Stimulated activated CD4-positive, alpha-beta T cell treated with anti-CD3 and anti-CD28 coated beads, Interleukin-12 subunit alpha, Interleukin-12 subunit beta, amount 100 ng/mL, for 4 hours (primary cell): ENCODE data around the gene ALPG.
"Not testable (repeated sequence)": the region's sequence is repeated elsewhere in the genome, so short reads cannot be mapped to it uniquely, and the experiment has no call there.

Experiments used
- DNase-seq: peaks from one replicate; pipeline ENCODE4 v3.0.0-alpha.2; 2020

ALPG gene

GRCh38 chr2:232398293-232399034 lies 8.2 kb upstream of the ALPG start:
- DNase-seq: no peak

DNA sequence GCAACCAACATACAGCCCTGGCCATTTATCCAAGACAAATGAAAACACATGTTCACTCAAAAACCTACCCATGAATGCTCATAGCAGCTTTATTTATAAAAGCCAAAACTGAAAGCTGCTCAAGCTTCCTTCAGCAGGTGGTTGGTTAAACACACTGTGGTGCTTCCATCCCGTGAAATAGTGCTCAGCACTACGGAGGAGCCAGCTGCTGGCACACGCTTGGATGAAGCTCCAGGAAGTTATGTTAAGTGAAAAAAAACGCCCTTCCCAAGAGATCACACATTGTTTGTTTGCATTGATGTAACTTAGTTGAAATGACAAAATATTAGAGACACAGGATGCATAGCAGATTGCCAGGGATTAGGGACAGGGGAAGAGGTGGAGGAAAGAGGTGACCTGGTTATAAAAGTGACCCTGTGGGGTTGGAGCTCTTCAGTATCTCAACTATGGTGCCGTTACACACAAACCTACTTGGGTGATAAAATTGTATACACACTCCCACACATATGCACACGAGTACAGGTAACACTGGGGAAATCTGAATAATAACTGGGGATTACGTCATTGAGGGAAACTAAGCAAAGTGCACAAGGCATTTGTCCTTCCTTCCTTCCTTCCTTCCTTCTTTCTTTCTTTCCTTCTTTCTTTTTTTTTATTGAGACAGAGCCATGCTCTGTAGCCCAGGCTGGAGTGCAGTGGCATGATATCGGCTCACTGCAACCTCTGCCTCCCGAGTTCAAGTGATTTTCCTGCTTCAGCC lies 6.2 kb upstream of the ALPG start:
- DNase-seq: no peak

- DNase-seq: no peak
Observed at GRCh38 chr2:232402518-232402917, 4.1 kb upstream of the ALPG start.

GRCh38 chr2:232405943-232406510 lies 617 bp upstream of the ALPG start:
- DNase-seq: no peak

DNA sequence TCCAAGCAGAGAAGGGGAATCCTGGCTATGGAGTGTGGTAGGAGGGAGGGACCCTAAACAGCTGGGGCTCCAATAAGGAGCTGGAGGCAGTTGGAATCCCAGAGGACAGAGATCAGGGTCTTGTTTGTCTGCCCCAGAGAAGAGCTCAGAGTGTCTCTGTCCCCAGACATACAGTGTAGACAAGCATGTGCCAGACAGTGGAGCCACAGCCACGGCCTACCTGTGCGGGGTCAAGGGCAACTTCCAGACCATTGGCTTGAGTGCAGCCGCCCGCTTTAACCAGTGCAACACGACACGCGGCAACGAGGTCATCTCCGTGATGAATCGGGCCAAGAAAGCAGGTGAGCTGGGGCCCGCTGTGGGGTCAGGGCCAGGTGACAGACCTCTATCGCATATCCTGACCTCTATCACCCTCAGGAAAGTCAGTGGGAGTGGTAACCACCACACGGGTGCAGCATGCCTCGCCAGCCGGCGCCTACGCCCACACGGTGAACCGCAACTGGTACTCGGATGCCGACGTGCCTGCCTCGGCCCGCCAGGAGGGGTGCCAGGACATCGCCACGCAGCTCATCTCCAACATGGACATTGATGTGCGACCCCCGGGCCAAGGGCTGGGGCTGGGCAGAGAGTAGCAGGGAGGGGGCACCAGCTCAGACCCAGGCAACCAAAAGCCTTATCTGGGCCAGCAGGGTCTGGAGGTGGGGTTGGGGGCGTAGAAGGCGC lies 945 bp downstream of the ALPG start:
- DNase-seq: not testable (repeated sequence)

GRCh38 chr2:232408269-232408668 lies 1.6 kb downstream of the ALPG start:
- DNase-seq: not testable (repeated sequence)

DNA sequence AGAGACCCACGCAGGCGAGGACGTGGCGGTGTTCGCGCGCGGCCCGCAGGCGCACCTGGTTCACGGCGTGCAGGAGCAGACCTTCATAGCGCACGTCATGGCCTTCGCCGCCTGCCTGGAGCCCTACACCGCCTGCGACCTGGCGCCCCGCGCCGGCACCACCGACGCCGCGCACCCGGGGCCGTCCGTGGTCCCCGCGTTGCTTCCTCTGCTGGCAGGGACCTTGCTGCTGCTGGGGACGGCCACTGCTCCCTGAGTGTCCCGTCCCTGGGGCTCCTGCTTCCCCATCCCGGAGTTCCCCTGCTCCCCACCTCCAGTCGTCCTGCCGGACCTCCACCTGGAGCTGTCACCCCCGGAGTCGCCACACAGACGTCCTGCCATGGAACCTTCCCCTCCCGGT lies 3.0 kb downstream of the ALPG start:
- not testable (repeated sequence) for DNase-seq

DNA sequence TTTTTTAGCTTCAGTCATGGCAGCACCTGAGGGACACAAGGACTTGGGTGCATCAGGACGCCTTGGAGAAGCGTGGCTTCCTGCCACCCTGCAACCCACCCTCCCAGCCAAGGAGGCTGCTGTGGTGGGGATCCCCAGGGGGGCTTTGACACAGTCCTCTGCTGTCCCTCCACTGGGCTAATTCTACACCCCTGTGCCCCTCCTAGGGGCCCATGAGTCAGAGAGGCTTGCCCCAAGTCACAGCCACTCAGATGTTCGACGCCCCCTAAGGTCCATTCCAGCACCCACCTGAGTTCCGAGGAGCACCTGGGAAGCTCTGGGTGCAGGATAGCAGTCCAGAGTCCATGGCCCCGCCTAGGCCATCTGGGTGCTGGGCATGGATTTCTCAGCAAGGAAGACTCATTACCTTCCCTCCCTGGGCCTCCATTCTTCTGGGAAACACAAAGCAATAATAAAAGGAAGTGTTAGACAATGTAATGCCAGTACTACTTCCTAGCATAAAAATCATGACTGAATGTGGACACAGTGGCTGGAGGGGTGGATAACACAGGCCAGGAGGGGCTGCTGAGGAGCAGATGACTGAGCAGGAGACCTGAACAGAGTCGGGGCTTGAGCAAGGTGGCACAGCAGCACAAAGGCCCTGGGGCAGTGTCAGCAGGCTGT lies 3.7 kb downstream of the ALPG start:
- no peak for DNase-seq

DNA sequence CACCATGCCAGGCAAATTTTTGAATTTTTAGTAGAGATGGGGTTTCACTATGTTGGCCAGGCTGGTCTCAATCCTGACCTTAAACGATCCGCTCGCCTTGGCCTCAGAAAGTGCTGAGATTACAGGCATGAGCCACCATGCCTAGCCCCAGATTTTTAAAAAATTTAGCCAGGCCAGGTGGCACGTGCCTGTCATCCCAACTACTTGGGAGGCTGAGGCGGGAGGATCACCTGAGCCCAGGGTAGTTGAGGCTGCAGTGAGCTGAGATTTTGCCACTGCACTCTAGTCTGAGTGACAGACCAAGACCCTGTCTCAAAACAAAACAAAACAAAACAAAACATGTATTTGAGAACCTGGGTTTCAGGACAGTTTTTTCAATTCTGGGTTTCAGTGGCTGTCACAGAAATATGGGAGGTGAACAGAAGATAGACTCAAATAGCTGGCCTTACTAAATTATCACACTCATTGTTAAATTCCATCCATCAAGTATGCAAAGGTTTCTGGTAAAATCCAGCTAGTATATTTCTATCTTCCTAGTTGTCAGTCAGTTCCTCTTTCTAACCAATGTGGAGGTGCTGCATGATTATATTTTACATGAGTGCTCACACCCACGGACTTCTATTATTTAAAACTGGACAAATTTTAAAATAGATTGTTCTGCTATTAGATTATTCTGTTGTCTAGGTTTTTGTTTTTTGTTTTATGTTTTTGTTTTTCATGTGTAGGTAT lies 5.4 kb downstream of the ALPG start:
- DNase-seq: no peak

DNA sequence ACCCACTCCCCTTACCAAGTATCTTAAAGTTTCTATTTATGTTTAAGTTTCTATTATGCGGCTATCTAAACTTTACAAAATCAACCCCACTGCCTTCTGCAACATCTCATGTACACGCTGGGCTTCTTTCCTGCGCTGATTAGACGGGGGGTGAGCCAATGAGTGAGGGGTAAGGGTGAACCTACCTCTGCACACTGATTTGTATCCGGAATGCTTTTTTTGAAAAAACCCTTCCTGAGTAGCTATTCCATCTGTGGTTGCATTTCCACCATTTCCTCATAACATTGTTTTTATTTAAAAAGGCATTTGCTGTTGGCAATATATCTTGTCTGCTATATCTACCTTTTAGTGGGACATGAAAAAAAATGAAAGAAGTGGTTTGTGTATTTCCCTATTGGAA lies 6.3 kb downstream of the ALPG start:
- DNase-seq: no peak

- no peak for DNase-seq
Observed at GRCh38 chr2:232415138-232415690, 8.6 kb downstream of the ALPG start.

DNA sequence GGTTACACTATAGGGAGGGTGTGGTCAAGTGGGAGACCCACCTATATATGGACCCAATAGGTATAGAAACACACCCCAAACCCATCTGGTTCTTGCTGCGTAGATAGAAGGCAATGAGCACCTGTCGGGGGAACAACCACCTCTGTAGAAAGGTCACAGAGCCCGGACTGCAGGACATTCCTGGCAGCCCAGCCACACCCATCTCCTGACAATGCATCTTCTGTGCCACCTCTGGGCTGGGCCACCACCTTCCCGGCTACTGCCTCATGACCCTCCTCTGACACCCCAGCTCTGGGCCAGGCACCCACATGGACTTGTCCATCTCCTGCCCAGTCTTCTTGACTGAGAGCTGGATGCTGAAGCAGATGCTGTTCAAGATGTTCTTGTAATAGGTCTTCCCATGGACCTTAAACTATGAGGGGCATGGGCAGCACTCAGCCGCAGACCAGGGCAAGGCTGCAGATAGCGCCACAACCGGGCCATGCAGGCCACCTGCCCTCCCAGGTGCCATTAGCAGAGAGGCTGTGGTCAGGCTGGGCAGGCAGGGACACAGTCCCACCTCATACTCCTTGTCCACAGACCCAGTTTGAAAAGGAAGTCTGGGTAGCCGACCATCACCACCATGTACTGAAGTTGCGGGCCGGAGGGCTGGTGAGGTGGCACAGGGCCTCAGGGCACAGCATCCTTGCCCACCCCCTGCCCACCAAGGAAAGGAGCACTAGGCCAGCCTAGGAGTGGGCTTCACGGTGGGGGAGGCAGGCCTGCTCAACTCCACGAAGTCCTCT lies 9.3 kb downstream of the ALPG start:
- no peak for DNase-seq

DNA sequence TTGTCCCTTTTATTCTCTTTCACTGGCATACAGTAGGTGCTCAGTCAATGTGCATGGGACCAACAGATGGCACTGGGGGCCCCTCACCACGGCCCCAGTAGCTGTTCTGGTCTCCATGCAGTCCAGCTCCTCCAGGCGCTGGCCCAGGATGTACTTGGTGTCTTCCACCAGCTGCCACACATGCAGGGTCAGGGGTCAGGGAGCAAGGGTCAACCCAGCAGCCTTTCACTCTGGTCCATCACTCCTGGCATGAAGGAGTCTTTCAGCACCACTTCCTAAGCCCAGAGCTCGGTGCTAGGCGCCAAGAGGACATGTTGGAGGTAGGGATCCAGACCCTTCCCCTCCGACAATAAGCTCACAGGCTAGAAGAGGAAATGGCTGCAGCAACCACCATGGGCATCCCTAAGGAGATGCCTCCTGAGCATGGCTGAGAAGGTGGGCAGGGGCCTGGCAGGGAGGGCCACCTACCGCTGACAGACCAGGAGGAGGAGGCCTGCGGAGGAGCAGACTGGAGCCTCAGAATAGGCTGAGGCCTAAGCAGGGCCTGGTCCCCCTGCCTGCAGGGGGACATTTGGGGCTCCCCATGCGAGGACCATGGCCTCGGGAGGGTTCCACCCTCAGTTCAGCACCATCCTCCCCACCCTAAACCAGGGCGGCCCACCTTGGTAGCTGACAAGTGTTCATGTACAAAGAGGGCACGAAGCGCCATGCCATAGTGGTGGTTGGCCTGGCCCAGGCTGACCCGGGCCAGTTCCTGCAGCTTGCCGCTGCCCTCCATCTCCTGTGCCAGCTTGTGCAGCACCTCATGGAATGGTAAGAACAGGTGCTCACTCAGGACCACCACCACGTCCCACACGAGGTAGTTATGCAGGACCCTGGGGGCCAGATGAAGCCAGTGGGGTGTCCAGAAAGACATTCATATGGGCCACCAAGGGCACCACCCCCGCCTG lies 10.2 kb downstream of the ALPG start:
- DNase-seq: no peak

- no peak for DNase-seq
Observed at GRCh38 chr2:232417489-232417888, 10.8 kb downstream of the ALPG start.

GRCh38 chr2:232418056-232418455 lies 11.4 kb downstream of the ALPG start:
- no peak for DNase-seq

GRCh38 chr2:232418466-232419244 lies 12.0 kb downstream of the ALPG start:
- DNase-seq: no peak

- DNase-seq: no peak
Observed at GRCh38 chr2:232419245-232420072, 12.8 kb downstream of the ALPG start.

GRCh38 chr2:232420073-232420454 lies 13.4 kb downstream of the ALPG start:
- DNase-seq: no peak
